ENCODE measurements around the gene WDSUB1.

- TF ChIP-seq NFRKB (IDR thresholded peaks at IDR 0.05; ENCODE audit: low read depth) (no peak), POLR2A (conservative IDR thresholded peaks at IDR 0.05) (no peak), GABPB2 (CRISPR knock-in tag; conservative IDR thresholded peaks at IDR 0.05) (no peak), EZH2 (IDR thresholded peaks at IDR 0.05; ENCODE audit: borderline replicate concordance, low read depth, low read length) (no peak), CEBPZ (IDR thresholded peaks at IDR 0.05; ENCODE audit: borderline replicate concordance, low read depth, low read length) (no peak)
Observed at GRCh38 chr2:159252905-159253304, 33.6 kb downstream of the WDSUB1 start.

Data from K562 (cell line).